Urothelium cell line (cell line): Measurements from ENCODE around the gene IGFBP3.

Source experiments
- DNase-seq: peaks from one replicate; pipeline ENCODE4 v3.0.0; 2011; ENCODE audit warnings: low spot score, mixed read lengths
- FAIRE-seq: peaks from 2 replicates; lab custom pipeline; 2011; peaks lifted over from hg19 to GRCh38; lab: Jason Lieb, UNC

IGFBP3 gene

GRCh38 chr7:45923290-45923689 lies 2.2 kb upstream of the IGFBP3 start:
- DNase-seq (peak; percentile 75), FAIRE-seq (no peak)

GRCh38 chr7:45922810-45923209 lies 1.7 kb upstream of the IGFBP3 start:
- no peak for DNase-seq
- FAIRE-seq: no peak

- DNase-seq (peak; percentile 73), FAIRE-seq (no peak)
Measured at GRCh38 chr7:45921699-45922519, 837 bp upstream of the IGFBP3 start.

- FAIRE-seq (no peak), DNase-seq (no peak)
Measured at GRCh38 chr7:45921381-45921698, 268 bp upstream of the IGFBP3 start.

GRCh38 chr7:45919993-45920459 lies 1.0 kb downstream of the IGFBP3 start:
- DNase-seq (no peak), FAIRE-seq (no peak)

- no peak for DNase-seq
- peak; percentile 76 for FAIRE-seq
Measured at GRCh38 chr7:45919231-45919784, 1.8 kb downstream of the IGFBP3 start.

- no peak for DNase-seq
- no peak for FAIRE-seq
Measured at GRCh38 chr7:45918556-45918955, 2.5 kb downstream of the IGFBP3 start.

GRCh38 chr7:45917658-45918057 lies 3.4 kb downstream of the IGFBP3 start:
- DNase-seq (peak; percentile 88), FAIRE-seq (peak; percentile 72)

GRCh38 chr7:45917064-45917463 lies 4.0 kb downstream of the IGFBP3 start:
- FAIRE-seq (no peak), DNase-seq (no peak)

- FAIRE-seq (no peak), DNase-seq (no peak)
Measured at GRCh38 chr7:45915606-45916005, 5.5 kb downstream of the IGFBP3 start.

- DNase-seq: no peak
- FAIRE-seq: no peak
Measured at GRCh38 chr7:45914911-45915310, 6.2 kb downstream of the IGFBP3 start.

- DNase-seq: no peak
- FAIRE-seq: no peak
Measured at GRCh38 chr7:45912972-45913371, 8.1 kb downstream of the IGFBP3 start.

- FAIRE-seq (peak; percentile 58), DNase-seq (no peak)
Measured at GRCh38 chr7:45911311-45911710, 9.8 kb downstream of the IGFBP3 start.

GRCh38 chr7:45910855-45911254 lies 10.2 kb downstream of the IGFBP3 start:
- DNase-seq (no peak), FAIRE-seq (no peak)

- FAIRE-seq (no peak), DNase-seq (no peak)
Measured at GRCh38 chr7:45909561-45909960, 11.5 kb downstream of the IGFBP3 start.

GRCh38 chr7:45902820-45903219 lies 18.3 kb downstream of the IGFBP3 start:
- FAIRE-seq: no peak
- no peak for DNase-seq

GRCh38 chr7:45901566-45901965 lies 19.5 kb downstream of the IGFBP3 start:
- no peak for FAIRE-seq

GRCh38 chr7:45898222-45898621 lies 22.9 kb downstream of the IGFBP3 start:
- FAIRE-seq: peak; percentile 84
- DNase-seq: no peak

More at GRCh38 chr7:45901566-45901965, 19.5 kb downstream of the IGFBP3 start:
- DNase-seq: no peak

- FAIRE-seq: peak; percentile 68
- DNase-seq: peak; percentile 77
Measured at GRCh38 chr7:45897042-45897690, 23.9 kb downstream of the IGFBP3 start.

- peak; percentile 30 for FAIRE-seq
- DNase-seq: no peak
Measured at GRCh38 chr7:45894665-45895062, 26.4 kb downstream of the IGFBP3 start.

- no peak for FAIRE-seq
- DNase-seq: no peak
Measured at GRCh38 chr7:45893996-45894664, 26.9 kb downstream of the IGFBP3 start.
